DND-41 (cell line): ENCODE measurements around the gene C2orf15.

ENCODE experiments used
- CTCF ChIP-seq: IDR thresholded peaks from 2 replicates; pipeline ENCODE4 v1.5.1; 2012; ENCODE audit warnings: borderline replicate concordance, low read length, moderate library complexity, mild to moderate bottlenecking; ENCODE audit not compliant: poor library complexity, severe bottlenecking; ENCODE audit errors: extremely low read depth
- EZH2 ChIP-seq: IDR thresholded peaks from 3 replicates; pipeline ENCODE4 v1.6.1; 2012; ENCODE audit warnings: borderline replicate concordance, low read depth, mild to moderate bottlenecking, moderate library complexity, low read length, inconsistent platforms; ENCODE audit not compliant: severe bottlenecking

GRCh38 chr2:99180755-99181623 is 39.5 kb downstream of the C2orf15 start, which contains the start of the genes MITD1 and MRPL30:
- TF ChIP-seq CTCF (peak; percentile 2), EZH2 (no peak)
